ENCODE data around the gene PLCG2.

PLCG2 gene

DNA sequence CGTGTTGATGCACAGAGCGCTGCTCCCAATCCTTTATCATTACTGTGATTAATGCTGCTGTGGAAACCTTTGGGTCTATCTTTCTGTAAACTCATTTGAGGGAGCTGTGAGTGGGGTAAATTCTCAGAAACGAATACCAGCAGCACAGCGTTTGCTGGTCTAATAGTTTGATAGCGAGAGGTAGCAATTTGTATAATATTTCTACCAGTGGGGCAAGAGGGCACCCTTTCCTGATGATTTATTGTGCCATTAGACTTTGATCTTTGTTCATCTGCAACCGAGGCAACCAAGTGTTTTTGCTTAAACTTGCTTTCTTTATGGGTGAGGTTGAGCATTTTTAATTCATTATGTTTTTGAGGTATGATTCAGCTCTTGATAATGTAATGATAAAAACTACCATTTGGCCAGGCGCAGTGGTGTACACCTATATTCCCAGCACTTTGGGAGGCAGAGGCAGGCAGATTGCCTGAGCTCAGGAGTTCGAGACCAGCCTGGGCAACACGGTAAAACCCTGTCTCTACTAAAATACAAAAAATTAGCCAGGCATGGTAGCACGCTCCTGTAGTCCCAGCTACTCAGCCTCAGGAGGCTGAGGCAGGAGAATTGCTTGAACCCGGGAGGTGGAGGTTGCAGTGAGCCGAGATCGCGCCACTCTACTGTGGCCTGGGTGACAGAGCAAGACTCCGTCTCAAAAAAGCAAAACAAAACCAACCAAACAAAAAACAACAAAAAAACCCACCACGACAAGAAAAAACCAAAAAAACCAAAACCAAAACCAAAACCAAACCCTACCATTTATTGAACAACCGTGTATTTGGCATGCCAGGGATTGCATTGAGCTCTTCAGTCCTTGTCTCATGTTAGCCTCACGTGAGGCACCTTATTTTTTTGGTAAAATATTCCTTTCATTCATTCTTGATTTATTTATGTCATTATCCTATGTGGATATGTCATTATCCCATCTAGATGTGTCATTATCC is 81.5 kb downstream of the PLCG2 start:
- H3K27ac ChIP-seq (ENCODE audit: low read depth, low read length) = no peak overlapping the region
- H3K27me3 ChIP-seq (ENCODE audit: control insufficient read depth in 1 of 2, insufficient read depth in 2 of 2, low read length in 2 of 2) = peaks cover 0 to 6% of the 10 kb centered on the region in 2 donors

DNA sequence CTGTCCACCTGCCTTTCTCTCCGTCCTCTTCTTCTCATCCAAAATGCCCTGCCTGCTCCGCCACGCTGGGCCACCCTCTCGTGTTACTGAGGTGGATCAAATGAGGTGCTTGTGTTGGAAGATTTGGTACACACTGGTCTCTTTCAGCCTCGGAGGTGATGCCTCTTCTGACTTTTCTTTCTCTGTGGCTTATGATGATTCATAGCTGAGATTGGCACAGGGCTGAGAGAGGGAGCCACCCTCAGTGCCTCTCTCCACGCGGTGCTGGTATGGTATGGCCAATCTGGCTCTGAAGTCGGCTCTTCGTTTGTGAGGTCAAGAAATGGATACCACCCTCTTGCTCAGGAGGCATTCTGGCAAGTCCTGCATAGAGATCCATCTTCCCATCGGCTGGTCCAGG is 82.4 kb downstream of the PLCG2 start:
- H3K36me3 ChIP-seq (ENCODE audit: insufficient read depth, low read length) = no peaks in the 10 kb centered on the region
- H3K9ac ChIP-seq (ENCODE audit: low read length) = no peak overlapping the region
- H3K27ac ChIP-seq (ENCODE audit: low read depth, low read length) = no peak overlapping the region
- no peak overlapping the region for H3K4me3 ChIP-seq (ENCODE audit: low read depth in 1 of 2, low read length in 2 of 2)
- H3K27me3 ChIP-seq (ENCODE audit: control insufficient read depth in 1 of 2, insufficient read depth in 2 of 2, low read length in 2 of 2) = peaks cover 0 to 6% of the 10 kb centered on the region in 2 donors
- no peaks in the 10 kb centered on the region for H3K4me1 ChIP-seq (ENCODE audit: insufficient read depth, low read length)
- H3K9me3 ChIP-seq (ENCODE audit: low read length) = no peaks in the 10 kb centered on the region

More for the DNA sequence above, 81.5 kb downstream of the PLCG2 start:
- no peaks in the 10 kb centered on the region for H3K4me1 ChIP-seq (ENCODE audit: insufficient read depth, low read length)
- no peak overlapping the region for H3K9ac ChIP-seq (ENCODE audit: low read length)
- H3K36me3 ChIP-seq (ENCODE audit: insufficient read depth, low read length) = no peaks in the 10 kb centered on the region
- H3K4me3 ChIP-seq (ENCODE audit: low read depth in 1 of 2, low read length in 2 of 2) = no peak overlapping the region
- H3K9me3 ChIP-seq (ENCODE audit: low read length) = no peaks in the 10 kb centered on the region

DNA sequence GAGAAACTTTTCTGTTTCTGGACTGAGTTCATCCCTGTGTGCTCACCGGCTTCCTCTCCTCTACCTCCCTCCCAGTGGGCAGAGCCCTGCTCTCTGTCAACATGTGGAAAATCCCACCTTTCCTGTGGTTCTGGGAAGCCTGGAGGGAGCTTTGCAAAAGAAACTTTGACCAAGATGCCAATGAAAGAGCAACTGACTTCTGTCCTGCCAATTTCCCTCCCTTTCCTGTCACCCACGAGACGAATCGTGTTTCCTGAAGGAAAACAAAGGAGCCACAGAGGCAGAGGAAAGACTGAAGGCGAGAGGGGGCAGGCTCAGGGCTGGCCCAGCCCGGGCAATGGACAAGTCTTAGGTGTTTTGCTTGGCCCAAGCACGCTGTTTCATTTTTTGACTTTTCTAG is 82.8 kb downstream of the PLCG2 start:
- peaks cover 0 to 6% of the 10 kb centered on the region in 2 donors for H3K27me3 ChIP-seq (ENCODE audit: control insufficient read depth in 1 of 2, insufficient read depth in 2 of 2, low read length in 2 of 2)
- no peaks in the 10 kb centered on the region for H3K9me3 ChIP-seq (ENCODE audit: low read length)
- no peak overlapping the region for H3K4me3 ChIP-seq (ENCODE audit: low read depth in 1 of 2, low read length in 2 of 2)
- no peak overlapping the region for H3K9ac ChIP-seq (ENCODE audit: low read length)
- H3K4me1 ChIP-seq (ENCODE audit: insufficient read depth, low read length) = no peaks in the 10 kb centered on the region
- no peaks in the 10 kb centered on the region for H3K36me3 ChIP-seq (ENCODE audit: insufficient read depth, low read length)
- no peak overlapping the region for H3K27ac ChIP-seq (ENCODE audit: low read depth, low read length)

DNA sequence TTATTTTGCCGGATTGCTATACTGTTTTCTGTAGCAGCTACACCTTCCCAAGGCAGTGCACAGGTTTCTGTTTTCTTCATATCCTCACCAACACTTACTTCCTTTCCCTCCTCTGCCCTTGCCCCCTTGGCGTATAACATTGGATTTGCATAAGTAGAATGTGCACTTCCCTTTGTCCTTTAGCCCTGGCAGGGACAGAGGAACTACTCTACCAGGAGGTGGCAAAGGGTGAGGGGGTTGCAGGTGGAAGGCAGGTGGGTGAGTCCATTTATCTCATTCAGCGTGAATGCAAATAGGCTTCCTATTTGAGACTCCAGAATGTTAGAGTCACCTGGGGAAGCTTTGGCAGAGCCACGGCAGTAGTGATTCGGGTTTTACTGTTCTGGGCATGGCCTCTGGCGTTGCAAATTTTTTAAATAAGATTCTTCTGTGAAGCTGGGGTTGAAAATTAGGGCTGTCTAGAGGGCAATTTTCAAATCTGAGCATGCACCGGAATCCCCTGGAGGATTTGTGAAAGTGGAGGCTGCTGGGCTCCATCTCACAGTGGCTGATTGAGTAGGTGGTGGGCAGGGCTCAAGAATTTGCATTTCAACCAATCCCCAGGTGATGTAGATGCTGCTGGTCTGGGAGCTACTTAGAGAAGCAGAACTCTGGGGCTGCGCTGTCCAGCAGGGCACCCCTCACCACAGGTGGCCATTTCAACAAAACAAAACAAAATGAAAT is 84.7 kb downstream of the PLCG2 start:
- Histone ChIP-seq H3K27ac (ENCODE audit: low read depth, low read length) (no peak overlapping the region), H3K9ac (ENCODE audit: low read length) (no peak overlapping the region), H3K9me3 (ENCODE audit: low read length) (no peaks in the 10 kb centered on the region), H3K27me3 (ENCODE audit: control insufficient read depth in 1 of 2, insufficient read depth in 2 of 2, low read length in 2 of 2) (peaks cover 0 to 6% of the 10 kb centered on the region in 2 donors), H3K4me1 (ENCODE audit: insufficient read depth, low read length) (no peaks in the 10 kb centered on the region), H3K36me3 (ENCODE audit: insufficient read depth, low read length) (no peaks in the 10 kb centered on the region), H3K4me3 (ENCODE audit: low read depth in 1 of 2, low read length in 2 of 2) (no peak overlapping the region)

DNA sequence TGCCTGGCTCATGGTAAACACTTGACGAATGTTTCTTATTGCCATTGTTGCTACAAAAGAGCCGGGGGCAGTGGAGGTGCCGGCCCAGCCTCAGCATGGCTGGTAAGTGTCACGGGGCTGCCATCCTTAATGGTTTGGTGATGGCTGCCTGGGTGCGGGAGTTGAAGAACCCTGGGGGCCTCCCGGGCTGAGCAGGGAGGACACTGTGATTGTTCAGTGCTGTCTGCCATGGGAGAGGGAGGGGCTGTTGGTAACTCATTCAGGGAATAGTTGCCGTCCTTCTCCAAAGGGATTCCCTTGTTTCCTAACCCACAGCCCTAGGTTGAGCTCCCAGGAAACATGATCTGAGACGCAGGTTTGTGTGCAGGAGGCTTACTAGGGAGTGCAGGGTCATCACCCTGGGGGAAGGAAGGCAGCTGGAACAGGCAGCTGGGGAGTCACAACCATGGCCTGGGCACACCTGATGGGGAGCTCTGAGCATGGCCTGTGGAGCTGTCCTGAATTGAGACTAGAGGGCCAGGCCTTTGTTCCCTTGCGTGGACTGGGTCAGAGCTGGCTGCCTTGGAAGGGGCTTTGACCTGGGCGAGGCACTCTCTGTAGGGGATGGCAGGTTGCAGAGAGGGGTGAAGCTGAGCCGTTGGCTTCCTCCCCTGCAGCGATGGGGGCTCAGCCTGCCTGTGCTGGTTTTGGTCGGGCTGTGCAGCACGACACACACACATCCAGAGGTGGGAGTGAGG is 85.7 kb downstream of the PLCG2 start:
- Histone ChIP-seq H3K9me3 (ENCODE audit: low read length) (no peaks in the 10 kb centered on the region), H3K9ac (ENCODE audit: low read length) (no peak overlapping the region), H3K27me3 (ENCODE audit: control insufficient read depth in 1 of 2, insufficient read depth in 2 of 2, low read length in 2 of 2) (peaks cover 0 to 6% of the 10 kb centered on the region in 2 donors), H3K4me1 (ENCODE audit: insufficient read depth, low read length) (no peaks in the 10 kb centered on the region), H3K4me3 (ENCODE audit: low read depth in 1 of 2, low read length in 2 of 2) (no peak overlapping the region), H3K27ac (ENCODE audit: low read depth, low read length) (no peak overlapping the region), H3K36me3 (ENCODE audit: insufficient read depth, low read length) (no peaks in the 10 kb centered on the region)

DNA sequence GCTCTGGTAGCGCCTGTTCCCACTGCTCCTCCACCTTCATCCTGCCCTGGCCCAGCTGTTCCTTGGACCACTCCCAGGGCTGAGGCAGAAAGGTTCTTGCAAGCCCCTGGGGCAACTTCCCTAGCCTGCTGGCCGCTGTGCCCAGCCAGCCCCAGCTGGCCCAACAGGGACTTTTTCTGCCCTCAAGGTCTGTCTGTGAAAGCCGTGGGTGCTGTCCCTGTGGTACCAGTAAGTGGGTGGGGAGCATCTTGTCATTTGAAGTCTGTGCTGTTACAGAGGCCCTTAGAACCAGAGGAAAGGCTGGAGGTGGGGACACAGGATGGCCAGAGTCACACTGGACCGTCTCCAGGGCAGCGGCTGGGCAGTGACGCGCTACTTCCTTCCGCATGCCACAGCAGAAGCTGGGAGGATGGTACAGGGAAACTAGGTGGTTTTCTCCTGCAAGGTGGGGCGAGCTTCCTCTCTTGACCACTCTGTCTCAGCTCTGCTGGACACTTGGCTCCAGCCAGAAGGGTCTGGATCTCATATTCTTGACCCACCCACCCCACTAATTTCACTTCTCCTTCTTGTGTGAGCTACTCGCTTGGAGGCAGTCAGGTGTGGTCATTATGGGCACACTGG is 87.8 kb downstream of the PLCG2 start:
- Histone ChIP-seq H3K4me1 (ENCODE audit: insufficient read depth, low read length) (no peaks in the 10 kb centered on the region), H3K27me3 (ENCODE audit: control insufficient read depth in 1 of 2, insufficient read depth in 2 of 2, low read length in 2 of 2) (peaks cover 0 to 6% of the 10 kb centered on the region in 2 donors), H3K36me3 (ENCODE audit: insufficient read depth, low read length) (no peaks in the 10 kb centered on the region), H3K9me3 (ENCODE audit: low read length) (no peaks in the 10 kb centered on the region), H3K9ac (ENCODE audit: low read length) (no peak overlapping the region), H3K27ac (ENCODE audit: low read depth, low read length) (no peak overlapping the region), H3K4me3 (ENCODE audit: low read depth in 1 of 2, low read length in 2 of 2) (no peak overlapping the region)

DNA sequence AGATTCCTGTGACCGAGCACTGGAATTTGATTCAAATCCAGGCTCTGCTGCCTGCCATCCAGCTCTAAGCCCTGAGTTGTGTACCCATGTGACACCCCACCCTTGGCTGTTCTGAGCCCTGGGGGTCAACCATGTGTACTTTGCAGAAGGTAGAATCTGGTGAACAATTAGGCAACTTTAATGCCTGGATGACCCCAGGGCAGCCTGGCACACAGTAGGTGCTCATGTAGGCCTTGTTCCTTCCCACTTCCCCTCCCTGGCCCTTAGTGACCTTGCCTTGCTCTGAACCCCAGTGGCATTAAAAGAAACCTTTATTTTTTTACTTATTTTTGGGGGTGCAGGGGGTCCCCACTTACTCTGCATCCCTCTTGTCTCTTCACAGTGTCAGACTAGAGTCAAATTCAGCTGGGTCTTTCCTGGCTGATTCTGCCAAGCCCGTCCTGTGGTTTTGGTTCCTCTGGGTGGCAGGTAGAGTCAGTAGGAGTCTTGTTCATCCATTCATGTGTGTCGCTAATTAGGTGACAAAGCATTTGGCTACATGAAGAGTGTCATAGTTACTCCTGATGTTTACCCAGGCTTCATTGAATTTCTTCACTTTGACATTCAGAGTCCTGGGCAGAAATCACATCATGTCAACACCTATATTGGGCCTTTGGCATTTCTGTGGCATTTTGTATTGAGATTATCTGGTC is 89.1 kb downstream of the PLCG2 start:
- Histone ChIP-seq H3K4me1 (ENCODE audit: insufficient read depth, low read length) (no peaks in the 10 kb centered on the region), H3K9me3 (ENCODE audit: low read length) (no peaks in the 10 kb centered on the region), H3K4me3 (ENCODE audit: low read depth in 1 of 2, low read length in 2 of 2) (no peak overlapping the region), H3K9ac (ENCODE audit: low read length) (no peak overlapping the region), H3K27ac (ENCODE audit: low read depth, low read length) (no peak overlapping the region), H3K27me3 (ENCODE audit: control insufficient read depth in 1 of 2, insufficient read depth in 2 of 2, low read length in 2 of 2) (peaks cover 0 to 6% of the 10 kb centered on the region in 2 donors), H3K36me3 (ENCODE audit: insufficient read depth, low read length) (no peaks in the 10 kb centered on the region)

DNA sequence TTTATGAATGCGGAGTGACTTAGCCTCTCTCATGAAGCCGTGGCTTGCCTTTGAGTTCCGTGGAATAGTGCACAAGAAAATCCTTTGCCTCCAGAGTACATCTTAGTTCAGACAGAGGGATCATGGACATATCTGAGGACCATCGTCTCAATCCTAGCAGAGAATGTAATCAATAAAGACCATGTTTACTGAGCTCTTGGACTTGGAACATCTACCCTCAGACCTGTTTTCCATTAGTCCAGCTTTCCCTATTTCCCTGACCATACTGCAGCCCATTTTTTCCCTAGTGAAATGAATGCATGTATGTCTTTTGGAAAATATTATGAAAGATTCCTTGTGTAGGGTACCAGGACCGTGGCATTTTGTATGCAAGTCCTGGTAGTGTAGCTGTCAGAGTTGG is 90.2 kb downstream of the PLCG2 start:
- no peak overlapping the region for H3K27ac ChIP-seq (ENCODE audit: low read depth, low read length)
- no peaks in the 10 kb centered on the region for H3K27me3 ChIP-seq (ENCODE audit: control insufficient read depth in 1 of 2, insufficient read depth in 2 of 2, low read length in 2 of 2)
- no peak overlapping the region for H3K4me3 ChIP-seq (ENCODE audit: low read depth in 1 of 2, low read length in 2 of 2)
- peaks cover 3% of the 10 kb centered on the region for H3K4me1 ChIP-seq (ENCODE audit: insufficient read depth, low read length)
- no peaks in the 10 kb centered on the region for H3K9me3 ChIP-seq (ENCODE audit: low read length)
- H3K36me3 ChIP-seq (ENCODE audit: insufficient read depth, low read length) = no peaks in the 10 kb centered on the region
- H3K9ac ChIP-seq (ENCODE audit: low read length) = no peak overlapping the region

DNA sequence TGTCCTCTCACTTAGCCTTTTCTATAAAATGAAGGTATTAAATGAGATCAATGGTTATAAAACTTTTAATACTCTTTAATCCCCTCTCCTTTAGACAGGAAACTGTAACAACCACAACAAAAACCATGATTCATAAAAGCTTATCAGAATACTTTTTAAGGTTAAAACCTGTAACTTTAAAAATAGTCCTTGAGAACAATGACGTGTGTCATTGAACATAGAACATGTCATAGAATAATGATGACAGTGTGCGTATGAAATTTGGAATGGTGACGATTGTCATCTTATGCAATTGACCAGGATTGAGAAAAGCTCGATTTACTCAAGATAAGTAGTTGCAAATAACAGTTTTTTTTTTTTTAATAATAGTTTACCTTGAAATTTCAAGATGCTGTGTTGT is 94.1 kb downstream of the PLCG2 start:
- Histone ChIP-seq H3K27ac (ENCODE audit: low read depth, low read length) (no peak overlapping the region), H3K36me3 (ENCODE audit: insufficient read depth, low read length) (no peaks in the 10 kb centered on the region), H3K27me3 (ENCODE audit: control insufficient read depth in 1 of 2, insufficient read depth in 2 of 2, low read length in 2 of 2) (no peaks in the 10 kb centered on the region), H3K4me3 (ENCODE audit: low read depth in 1 of 2, low read length in 2 of 2) (no peak overlapping the region), H3K9me3 (ENCODE audit: low read length) (no peaks in the 10 kb centered on the region), H3K4me1 (ENCODE audit: insufficient read depth, low read length) (peaks cover 3% of the 10 kb centered on the region), H3K9ac (ENCODE audit: low read length) (no peak overlapping the region)

DNA sequence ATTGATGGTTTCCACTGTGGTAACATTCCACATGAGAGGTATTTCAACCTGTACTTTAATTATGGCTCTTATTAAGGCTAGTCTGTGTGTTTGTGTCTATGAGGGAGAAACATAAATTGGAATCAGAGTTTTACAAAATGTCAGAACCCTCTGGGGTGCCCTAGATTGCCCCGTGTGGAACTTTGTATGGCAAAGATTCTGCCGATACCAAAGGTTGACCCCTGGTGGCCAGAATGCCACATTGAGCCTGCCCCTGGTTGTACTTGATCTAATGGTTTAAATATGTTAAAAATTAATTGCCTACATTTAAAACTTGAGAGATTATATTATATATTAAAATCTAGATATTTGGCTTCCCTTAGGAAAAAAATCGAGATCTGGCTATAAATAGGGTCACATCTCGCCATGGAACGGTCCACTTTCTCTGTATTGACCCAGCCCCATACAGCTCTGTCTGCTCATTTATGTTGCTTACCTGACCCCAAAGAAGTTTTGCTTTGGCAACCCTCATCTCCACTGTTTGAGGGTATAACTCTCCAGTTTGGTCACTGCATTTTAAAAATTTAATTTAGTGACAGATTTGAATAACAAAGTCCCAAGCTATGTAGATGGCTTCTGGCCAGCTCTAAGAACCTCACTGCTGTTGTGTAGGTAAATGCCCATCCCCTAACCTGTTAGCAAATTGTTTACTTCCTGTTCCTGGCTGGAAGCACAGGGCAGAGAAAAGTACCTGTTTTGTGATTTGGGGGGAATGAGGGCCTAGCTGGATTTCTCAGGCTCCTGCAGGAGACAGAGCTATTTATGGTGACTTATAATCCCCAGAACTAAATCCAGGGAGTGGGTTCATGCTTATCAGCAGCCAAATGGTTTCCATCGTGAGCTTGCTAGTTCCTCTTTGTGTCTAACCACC is 95.0 kb downstream of the PLCG2 start:
- no peaks in the 10 kb centered on the region for H3K27me3 ChIP-seq (ENCODE audit: control insufficient read depth in 1 of 2, insufficient read depth in 2 of 2, low read length in 2 of 2)
- no peak overlapping the region for H3K27ac ChIP-seq (ENCODE audit: low read depth, low read length)
- H3K9me3 ChIP-seq (ENCODE audit: low read length) = no peaks in the 10 kb centered on the region
- no peak overlapping the region for H3K4me3 ChIP-seq (ENCODE audit: low read depth in 1 of 2, low read length in 2 of 2)
- H3K9ac ChIP-seq (ENCODE audit: low read length) = no peak overlapping the region
- no peaks in the 10 kb centered on the region for H3K36me3 ChIP-seq (ENCODE audit: insufficient read depth, low read length)
- H3K4me1 ChIP-seq (ENCODE audit: insufficient read depth, low read length) = peaks cover 3% of the 10 kb centered on the region

Measured in muscle layer of colon (tissue), 2 donors.